T-helper 17 cell (primary cell): ENCODE measurements around the gene RUNX3. TPM values are rescaled to one million over a fixed set of nuclear protein-coding genes. Genes with fewer than 3 reads are reported as not detected.
A peak's percentile ranks its signal among the peaks of the same experiment; 100 is the strongest.

ENCODE experiments used
- ATAC-seq: fragments of 150-1000 bp; cut with Tn5 transposase; 2 replicates; pipeline ENCODE4 v1.10.0; 2021; ENCODE audit warnings: mild to moderate bottlenecking, moderate library complexity
- DNase-seq, 3 donors: peaks; one replicate each; pipeline versions ENCODE4 v3.0.0 to v3.0.0-alpha.2; 2020 to 2021
- H3K9me3 ChIP-seq: one replicate; pipeline ENCODE4 v1.7.0; 2013; ENCODE audit warnings: low read length, mild to moderate bottlenecking; ENCODE audit not compliant: control insufficient read depth, poor library complexity, severe bottlenecking
- H3K27ac Mint-ChIP-seq: one replicate; pipeline ENCODE4 v1.8.0; 2022; ENCODE audit warnings: mild to moderate bottlenecking, moderate library complexity, mixed read lengths
- H3K27me3 Mint-ChIP-seq: one replicate; pipeline ENCODE4 v1.8.0; 2022; ENCODE audit warnings: mixed read lengths
- H3K36me3 Mint-ChIP-seq: one replicate; pipeline ENCODE4 v1.8.0; 2022; ENCODE audit warnings: low read depth, mixed read lengths
- H3K4me1 Mint-ChIP-seq: one replicate; pipeline ENCODE4 v1.8.0; 2022; ENCODE audit warnings: mild to moderate bottlenecking, mixed read lengths
- H3K4me3 Mint-ChIP-seq: one replicate; pipeline ENCODE4 v1.8.0; 2022; ENCODE audit warnings: mild to moderate bottlenecking, moderate library complexity, mixed read lengths
- total RNA-seq, 4 donors: library from RNA in 2 of 4; stranded (reverse) in 2 of 4; gene quantifications; one replicate each; pipeline ENCODE4 v1.2.3 and lab custom pipeline; 2022 to 2026

The RUNX3 gene
- total RNA-seq, 2 donors from 2014 or later, result 186 to 243 TPM

DNA sequence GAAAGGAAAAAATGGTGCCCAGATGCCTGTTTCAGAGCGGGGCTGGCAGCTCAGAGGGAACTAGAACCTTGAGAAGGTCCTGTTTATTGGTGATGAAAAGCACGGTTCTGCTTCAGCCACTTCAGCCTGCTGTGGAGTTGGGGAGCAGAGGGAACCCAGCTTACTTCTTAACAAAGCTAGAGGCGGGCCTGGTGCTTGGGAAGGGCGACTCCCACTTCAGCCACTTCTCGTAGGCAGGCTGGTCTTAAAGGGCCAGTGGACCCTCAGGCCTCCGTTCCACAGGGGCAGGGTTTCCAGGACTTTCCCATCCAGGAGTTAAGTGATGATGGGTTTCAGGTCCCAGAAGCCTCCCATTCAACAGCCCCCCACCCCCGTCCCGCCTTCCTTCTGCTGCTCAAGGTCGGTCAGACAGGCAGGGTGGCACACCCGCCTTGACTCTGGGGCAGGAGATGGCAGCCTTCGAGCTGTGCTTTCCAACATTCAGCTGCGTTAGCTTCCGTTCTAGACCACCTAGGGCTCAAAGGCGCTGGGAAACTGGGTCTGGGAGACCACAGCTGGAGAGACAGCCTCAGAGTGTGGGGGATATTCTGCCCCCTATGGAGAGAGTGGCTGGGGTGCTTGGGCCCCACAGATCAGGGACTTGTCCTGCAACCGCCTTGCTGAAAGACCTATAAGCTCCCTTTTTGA is 3.4 kb downstream of the RUNX3 start:
- peak overlapping the region; percentile 96 for H3K4me3 Mint-ChIP-seq
- DNase-seq (no peak), ATAC-seq (no peak)
- no peaks in the 10 kb centered on the region for H3K27me3 Mint-ChIP-seq
- H3K27ac Mint-ChIP-seq, result peak overlapping the region; percentile 100
- H3K36me3 Mint-ChIP-seq, result peaks cover 7% of the 10 kb centered on the region
- H3K9me3 ChIP-seq, result no peaks in the 10 kb centered on the region
- H3K4me1 Mint-ChIP-seq, result peaks cover 44% of the 10 kb centered on the region

DNA sequence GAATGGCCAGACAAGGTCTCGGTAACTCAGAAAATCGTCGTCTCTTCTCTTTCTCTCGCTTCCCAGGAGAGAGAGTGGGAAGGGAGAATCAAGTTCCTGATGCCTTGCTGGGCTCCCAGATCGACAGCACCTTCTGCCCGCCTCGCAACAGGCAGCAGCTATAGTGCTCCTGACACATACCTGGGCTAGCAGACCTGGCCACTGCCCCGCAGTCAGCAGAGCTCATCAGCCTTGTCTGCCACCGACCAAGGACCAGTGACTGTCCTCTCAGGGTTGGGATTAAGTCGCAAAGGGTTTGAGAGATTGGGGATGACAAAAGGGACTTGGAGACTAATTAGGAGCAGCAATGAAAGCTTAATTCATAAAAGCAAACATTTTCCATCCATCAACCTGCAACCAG is 4.1 kb downstream of the RUNX3 start:
- H3K9me3 ChIP-seq, result no peaks in the 10 kb centered on the region
- Mint-ChIP-seq H3K36me3 (peaks cover 7% of the 10 kb centered on the region), H3K27me3 (no peaks in the 10 kb centered on the region), H3K27ac (peak overlapping the region; percentile 100), H3K4me3 (peak overlapping the region; percentile 96), H3K4me1 (peaks cover 49% of the 10 kb centered on the region)
- DNase-seq (no peak), ATAC-seq (no peak)

DNA sequence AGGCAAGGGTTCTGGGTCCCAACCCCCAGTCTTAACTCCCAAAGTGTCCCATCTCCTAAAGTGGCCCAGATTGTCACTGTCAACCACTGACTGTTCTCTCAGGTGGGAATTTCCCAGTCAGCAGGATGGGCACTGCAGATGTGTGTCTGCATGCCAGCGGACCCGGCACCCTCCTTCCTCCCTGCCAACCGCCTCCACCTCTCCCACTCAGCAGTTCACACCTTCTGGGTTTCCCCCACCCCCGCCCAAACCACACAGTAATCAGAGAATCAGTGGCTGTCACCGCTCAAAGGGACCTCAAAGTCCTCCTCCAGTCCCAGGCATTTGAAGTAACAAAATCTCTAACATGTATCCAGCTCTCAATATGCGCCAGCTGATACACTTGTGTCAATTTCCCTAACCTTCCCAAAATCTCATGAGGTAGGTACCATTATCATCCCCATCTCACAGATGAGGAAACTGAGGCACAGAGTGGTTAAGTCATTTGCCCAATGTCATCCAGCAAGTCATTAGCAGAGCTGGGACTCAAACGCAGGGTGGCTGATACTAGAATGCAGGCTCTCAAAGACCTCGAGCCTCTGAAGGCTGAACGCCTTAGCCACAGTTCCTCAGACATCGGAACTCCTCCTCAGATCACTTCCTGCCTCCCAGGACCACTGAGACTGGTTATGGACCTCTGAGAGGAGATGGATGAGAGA is 4.8 kb downstream of the RUNX3 start:
- Mint-ChIP-seq H3K4me3 (peak overlapping the region; percentile 96), H3K4me1 (peaks cover 55% of the 10 kb centered on the region), H3K27me3 (no peaks in the 10 kb centered on the region), H3K36me3 (peaks cover 11% of the 10 kb centered on the region), H3K27ac (peak overlapping the region; percentile 100)
- ATAC-seq (peak; percentile 77), DNase-seq (peak; percentile 70 to 88 (median 77))
- no peaks in the 10 kb centered on the region for H3K9me3 ChIP-seq

DNA sequence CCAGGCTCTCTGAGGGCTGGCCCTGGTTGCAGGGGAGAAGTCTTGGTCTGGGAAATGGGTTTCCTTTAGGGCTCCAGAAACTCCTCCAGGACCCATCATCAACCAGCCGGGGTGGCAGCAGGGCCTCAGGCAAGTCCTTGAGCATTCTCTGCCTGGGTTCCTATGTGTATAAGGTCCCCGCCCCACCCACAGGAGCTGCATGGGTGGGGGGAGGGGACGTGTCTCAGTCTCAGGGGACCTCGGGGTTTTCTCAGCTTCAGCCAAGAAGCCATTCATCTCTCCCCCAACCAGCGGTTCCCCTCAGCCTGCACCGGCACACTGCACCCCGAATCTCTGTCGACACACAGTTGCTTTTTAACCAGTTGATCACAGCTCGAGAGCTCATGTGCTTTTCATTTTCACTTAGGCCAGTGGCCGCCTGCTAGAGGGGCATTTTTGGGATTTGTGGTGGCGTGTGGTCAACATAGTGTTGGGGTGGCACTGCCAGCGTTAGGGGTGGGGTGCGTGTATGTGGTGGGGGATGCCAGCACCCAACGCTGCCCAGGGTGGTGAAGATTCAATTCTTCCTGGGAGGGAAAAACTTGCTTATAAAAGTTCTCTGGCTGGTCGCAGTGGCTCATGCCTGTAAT is 6.5 kb downstream of the RUNX3 start:
- no peak for ATAC-seq
- H3K36me3 Mint-ChIP-seq, result peaks cover 11% of the 10 kb centered on the region
- H3K4me1 Mint-ChIP-seq, result peaks cover 62% of the 10 kb centered on the region

DNA sequence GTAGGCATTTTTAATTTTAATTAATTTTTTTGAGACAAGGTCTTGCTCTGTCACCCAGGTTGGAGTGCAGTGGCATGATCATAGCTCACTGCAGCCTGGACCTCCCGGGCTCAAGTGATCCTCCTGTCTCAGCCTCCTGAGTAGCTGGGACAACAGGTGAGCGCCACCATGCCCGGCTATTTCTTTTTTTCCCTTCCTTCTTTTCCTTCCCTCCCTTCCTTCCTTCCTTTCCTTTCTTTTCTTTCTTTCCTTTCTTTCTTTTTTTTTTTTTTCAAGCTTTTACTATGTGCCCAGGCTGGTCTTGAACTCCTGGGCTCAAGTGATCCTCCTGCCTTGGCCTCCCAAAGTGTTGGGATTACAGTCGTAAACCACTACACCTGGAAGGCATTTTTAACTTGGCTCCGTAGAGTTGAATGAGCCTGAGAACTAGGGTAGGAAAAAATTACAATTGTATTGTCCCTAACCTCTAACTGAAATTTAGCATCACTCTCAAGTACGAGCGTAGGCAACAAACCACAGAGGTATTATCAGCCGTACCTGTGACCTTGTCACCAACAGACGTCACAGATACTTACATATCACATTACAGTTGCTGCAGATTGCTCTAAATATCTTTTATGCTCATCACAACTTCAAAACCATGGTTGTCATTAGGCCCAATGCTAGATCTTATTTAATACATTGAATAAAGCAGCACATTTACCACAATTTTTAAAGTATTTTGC is 8.0 kb downstream of the RUNX3 start:
- H3K27ac Mint-ChIP-seq, result peak overlapping the region; percentile 100
- H3K9me3 ChIP-seq, result no peaks in the 10 kb centered on the region
- no peak for DNase-seq
- ATAC-seq, result peak; percentile 56
- H3K4me3 Mint-ChIP-seq, result peak overlapping the region; percentile 89
- peaks cover 66% of the 10 kb centered on the region for H3K4me1 Mint-ChIP-seq
- H3K27me3 Mint-ChIP-seq, result no peaks in the 10 kb centered on the region
- H3K36me3 Mint-ChIP-seq, result peaks cover 10% of the 10 kb centered on the region

More for the DNA sequence above, 6.5 kb downstream of the RUNX3 start:
- H3K27me3 Mint-ChIP-seq, result no peaks in the 10 kb centered on the region
- peak overlapping the region; percentile 89 for H3K4me3 Mint-ChIP-seq
- DNase-seq, result no peak
- H3K27ac Mint-ChIP-seq, result peak overlapping the region; percentile 100
- H3K9me3 ChIP-seq, result no peaks in the 10 kb centered on the region

DNA sequence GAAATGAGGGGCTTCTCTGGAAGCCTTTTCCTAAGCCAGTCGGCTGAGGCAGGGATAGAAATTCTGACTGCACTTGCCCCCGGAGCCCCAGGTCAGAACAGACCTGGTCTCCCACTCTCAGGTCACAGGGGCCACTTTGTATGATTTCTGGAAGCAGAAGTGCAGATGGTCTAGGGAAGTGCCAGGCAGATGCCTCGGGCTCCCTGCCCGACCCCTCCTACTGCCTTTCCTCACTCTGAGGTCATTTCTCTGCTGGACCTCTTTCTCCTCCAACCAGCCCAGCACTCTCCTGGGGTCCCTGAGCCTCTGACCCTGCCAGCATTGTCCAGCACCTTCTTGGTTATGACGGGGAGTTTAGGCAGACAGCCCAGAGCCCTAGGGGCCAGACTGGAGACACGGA is 8.7 kb downstream of the RUNX3 start:
- Mint-ChIP-seq H3K27me3 (no peaks in the 10 kb centered on the region), H3K4me3 (peak overlapping the region; percentile 53), H3K36me3 (peaks cover 10% of the 10 kb centered on the region), H3K4me1 (peaks cover 63% of the 10 kb centered on the region), H3K27ac (peak overlapping the region; percentile 100)
- no peak for DNase-seq
- ATAC-seq, result no peak
- no peaks in the 10 kb centered on the region for H3K9me3 ChIP-seq

DNA sequence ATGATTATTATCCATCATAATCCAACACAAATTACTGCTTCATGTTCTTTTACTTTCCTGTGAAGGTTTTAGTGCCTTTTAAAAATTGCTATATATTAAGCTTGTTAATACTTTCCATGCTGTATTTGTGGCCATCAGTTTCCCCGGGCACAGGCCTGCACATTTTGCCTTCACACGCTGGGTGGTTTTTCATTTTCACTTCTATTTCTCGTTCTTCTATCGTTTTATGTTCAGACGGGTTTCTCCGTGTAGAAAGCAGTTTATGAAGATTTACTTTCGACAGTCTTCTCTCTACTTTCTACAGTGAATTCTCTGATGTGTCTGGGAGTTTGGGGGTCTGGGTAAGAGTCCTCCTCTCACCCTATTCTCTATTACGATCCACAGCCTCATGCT is 9.5 kb downstream of the RUNX3 start:
- H3K36me3 Mint-ChIP-seq, result peaks cover 10% of the 10 kb centered on the region
- ATAC-seq (no peak), DNase-seq (no peak)
- H3K9me3 ChIP-seq, result no peaks in the 10 kb centered on the region
- peak overlapping the region; percentile 100 for H3K27ac Mint-ChIP-seq
- peak overlapping the region; percentile 76 for H3K4me3 Mint-ChIP-seq
- H3K27me3 Mint-ChIP-seq, result no peaks in the 10 kb centered on the region
- H3K4me1 Mint-ChIP-seq, result peaks cover 58% of the 10 kb centered on the region

DNA sequence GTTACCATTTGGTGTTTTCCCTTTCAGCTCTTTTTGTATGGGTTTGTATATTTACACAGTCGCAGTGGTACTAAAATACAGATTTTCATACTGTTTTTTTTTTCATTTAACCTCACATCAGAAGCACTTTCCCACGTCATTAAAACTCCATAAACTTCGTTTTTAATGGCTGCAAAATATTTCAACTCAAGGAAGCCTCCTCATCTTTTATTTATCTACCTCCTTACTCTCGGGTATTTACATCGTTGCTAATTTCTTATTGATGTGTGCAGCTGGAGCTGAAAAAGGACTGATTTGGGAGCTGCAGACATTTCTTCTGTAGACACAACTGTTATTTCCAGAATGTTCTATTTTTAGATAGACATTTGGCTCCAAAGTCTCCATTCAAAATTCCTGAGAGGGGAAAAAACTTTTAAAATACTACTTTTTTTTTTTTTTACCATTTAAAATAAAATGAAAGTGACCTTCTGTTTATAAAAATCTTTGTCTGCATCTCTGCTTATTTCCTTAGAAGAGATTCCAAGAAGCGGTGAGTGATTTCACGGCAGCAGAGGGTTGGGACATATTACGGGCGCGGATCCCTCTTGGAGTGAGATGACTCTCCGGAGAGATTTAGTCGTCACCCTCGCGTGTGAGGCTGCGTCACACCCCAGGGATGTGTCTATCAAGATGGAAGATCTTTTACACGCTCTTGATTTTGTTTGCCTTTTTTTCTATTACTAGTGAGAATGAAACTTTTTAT is 10.1 kb downstream of the RUNX3 start:
- peak overlapping the region; percentile 100 for H3K27ac Mint-ChIP-seq
- H3K4me1 Mint-ChIP-seq, result peaks cover 57% of the 10 kb centered on the region
- peak overlapping the region; percentile 76 for H3K4me3 Mint-ChIP-seq
- peaks cover 12% of the 10 kb centered on the region for H3K36me3 Mint-ChIP-seq
- H3K9me3 ChIP-seq, result no peaks in the 10 kb centered on the region
- no peaks in the 10 kb centered on the region for H3K27me3 Mint-ChIP-seq
- DNase-seq, result no peak
- ATAC-seq, result no peak

DNA sequence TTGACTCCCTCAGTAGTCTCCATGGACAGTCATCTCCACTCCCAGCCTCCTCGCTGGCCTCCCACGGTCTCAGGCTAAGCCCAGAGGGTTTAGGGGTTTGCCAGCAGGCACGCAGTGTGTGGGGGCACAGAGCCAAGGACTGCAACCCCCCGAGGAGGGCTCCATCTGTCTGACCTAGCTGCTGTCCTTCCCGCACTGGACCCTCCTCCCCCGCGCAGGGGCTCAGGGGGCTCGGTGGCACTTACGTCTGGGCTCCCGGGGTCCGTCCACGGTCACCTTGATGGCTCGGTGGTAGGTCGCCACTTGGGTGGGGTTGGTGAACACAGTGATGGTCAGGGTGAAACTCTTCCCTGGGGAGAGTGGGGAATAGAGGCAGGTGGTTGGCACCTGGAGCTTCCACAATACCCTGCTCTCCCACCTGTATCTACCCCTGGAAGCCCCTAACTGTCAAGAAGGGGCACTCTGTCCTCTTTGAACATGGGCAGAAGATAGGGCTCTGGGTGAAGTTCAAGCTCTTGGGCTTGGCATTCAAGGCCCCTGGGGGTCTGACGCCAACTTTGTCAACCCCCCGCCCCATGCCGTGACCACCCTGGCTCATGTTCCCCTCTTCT is 11.0 kb downstream of the RUNX3 start:
- peak overlapping the region; percentile 45 for H3K4me3 Mint-ChIP-seq
- DNase-seq, result no peak

DNA sequence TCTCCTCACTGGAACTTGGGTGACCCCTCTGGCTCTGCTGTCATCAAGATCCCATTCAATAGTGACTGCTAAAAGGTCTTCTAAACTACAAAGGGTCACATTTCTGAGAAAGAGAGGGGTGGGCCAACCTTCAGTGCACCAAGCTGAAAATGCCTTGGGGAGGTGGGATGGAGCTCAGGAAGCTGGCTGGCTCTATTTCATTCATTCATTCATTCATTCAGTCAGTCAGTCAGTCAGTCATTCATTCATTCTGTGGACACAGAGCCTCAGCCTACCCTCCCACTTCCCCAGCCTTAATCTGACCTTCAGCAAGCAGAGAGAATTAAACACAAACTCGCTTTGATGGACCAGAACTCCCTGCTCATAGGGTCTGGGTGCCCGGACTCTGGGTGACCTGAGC is 11.7 kb downstream of the RUNX3 start:
- H3K27ac Mint-ChIP-seq, result peak overlapping the region; percentile 100
- ATAC-seq (no peak), DNase-seq (no peak)
- H3K27me3 Mint-ChIP-seq, result no peaks in the 10 kb centered on the region
- peaks cover 54% of the 10 kb centered on the region for H3K4me1 Mint-ChIP-seq
- peaks cover 11% of the 10 kb centered on the region for H3K36me3 Mint-ChIP-seq
- H3K4me3 Mint-ChIP-seq, result peak overlapping the region; percentile 65
- H3K9me3 ChIP-seq, result no peaks in the 10 kb centered on the region

More for the DNA sequence above, 11.0 kb downstream of the RUNX3 start:
- peak overlapping the region; percentile 100 for H3K27ac Mint-ChIP-seq
- no peak for ATAC-seq
- H3K9me3 ChIP-seq, result no peaks in the 10 kb centered on the region
- H3K4me1 Mint-ChIP-seq, result peaks cover 57% of the 10 kb centered on the region
- no peaks in the 10 kb centered on the region for H3K27me3 Mint-ChIP-seq
- H3K36me3 Mint-ChIP-seq, result peaks cover 11% of the 10 kb centered on the region

DNA sequence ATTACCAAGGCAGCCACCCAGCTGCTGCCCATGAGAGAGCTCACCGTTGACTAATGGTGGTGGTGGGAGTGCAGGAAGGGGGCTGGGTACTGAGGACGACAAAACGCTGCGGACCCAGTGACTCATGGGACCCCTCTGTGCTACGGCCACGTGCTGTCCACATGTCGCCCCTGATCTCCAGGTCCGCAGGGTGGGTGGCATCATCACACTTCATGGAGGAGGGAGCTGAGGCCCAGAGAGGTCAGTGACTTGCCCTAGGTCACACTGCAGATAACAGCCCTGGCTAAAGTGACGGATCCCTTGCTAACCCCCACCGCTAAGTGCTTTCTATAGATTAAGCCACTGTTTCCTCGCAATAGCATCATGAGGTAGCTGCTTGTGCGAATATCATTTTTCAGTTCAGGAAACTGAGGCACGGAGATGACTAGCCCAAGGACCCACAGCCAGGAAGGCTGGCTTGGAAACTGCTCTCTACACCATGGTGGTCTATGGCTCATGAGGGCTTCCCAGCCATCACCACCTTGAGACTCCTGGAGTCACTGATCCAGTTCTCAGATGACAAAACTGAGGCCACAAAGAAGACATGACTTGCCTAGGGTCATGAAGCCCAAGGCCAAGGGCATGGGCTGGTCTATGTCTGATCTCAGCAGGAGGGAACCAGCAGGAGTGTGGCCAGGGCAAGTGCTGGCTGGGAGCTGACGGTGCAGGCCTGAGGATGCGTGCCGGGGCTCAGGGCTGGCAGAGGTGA is 12.6 kb downstream of the RUNX3 start:
- H3K4me1 Mint-ChIP-seq, result peaks cover 52% of the 10 kb centered on the region
- H3K27ac Mint-ChIP-seq, result peak overlapping the region; percentile 100
- peaks cover 11% of the 10 kb centered on the region for H3K36me3 Mint-ChIP-seq
- no peak for ATAC-seq
- H3K9me3 ChIP-seq, result no peaks in the 10 kb centered on the region
- no peaks in the 10 kb centered on the region for H3K27me3 Mint-ChIP-seq
- no peak for DNase-seq
- no peak overlapping the region for H3K4me3 Mint-ChIP-seq
